ENCODE measurements around the gene WFDC5. TPM values are rescaled to one million over a fixed set of nuclear protein-coding genes. Genes with fewer than 3 reads are reported as not detected.
A peak's percentile ranks its signal among the peaks of the same experiment; 100 is the strongest.

Gene WFDC5
- total RNA-seq, 4 donors from 2014 or later = not detected

- Histone ChIP-seq H3K27ac (no peak overlapping the region), H3K4me3 (no peak overlapping the region), H3K9me3 (no peaks in the 10 kb centered on the region), H3K36me3 (no peaks in the 10 kb centered on the region), H3K4me1 (peaks cover 0 to 4% (median 0%) of the 10 kb centered on the region in 4 donors), H3K27me3 (peaks cover 0 to 5% of the 10 kb centered on the region in 2 donors)
- TF ChIP-seq POLR2A (IDR thresholded peaks at IDR 0.05) = no peak
- no peak for TF ChIP-seq CTCF (IDR thresholded peaks at IDR 0.05)
- no peak for DNase-seq
These were observed 10.2 kb downstream of the WFDC5 start for GRCh38 chr20:45104786-45105185.

GRCh38 chr20:45103072-45103471 lies 11.9 kb downstream of the WFDC5 start:
- Histone ChIP-seq H3K4me3 (no peak overlapping the region), H3K27me3 (peaks cover 0 to 8% of the 10 kb centered on the region in 2 donors)
- TF ChIP-seq POLR2A (IDR thresholded peaks at IDR 0.05) (no peak), CTCF (IDR thresholded peaks at IDR 0.05) (no peak)

GRCh38 chr20:45101333-45101850 lies 13.6 kb downstream of the WFDC5 start:
- H3K27ac ChIP-seq = no peak overlapping the region
- no peak overlapping the region for H3K4me3 ChIP-seq
- H3K36me3 ChIP-seq = no peaks in the 10 kb centered on the region
- no peak for TF ChIP-seq CTCF (IDR thresholded peaks at IDR 0.05)
- TF ChIP-seq POLR2A (IDR thresholded peaks at IDR 0.05) = no peak
- peaks cover 0 to 23% of the 10 kb centered on the region in 2 donors for H3K27me3 ChIP-seq
- no peaks in the 10 kb centered on the region for H3K9me3 ChIP-seq
- peaks cover 0 to 13% (median 6%) of the 10 kb centered on the region in 4 donors for H3K4me1 ChIP-seq
- no peak for DNase-seq

More at GRCh38 chr20:45103072-45103471, 11.9 kb downstream of the WFDC5 start:
- H3K9me3 ChIP-seq = no peaks in the 10 kb centered on the region
- DNase-seq = no peak
- no peak overlapping the region for H3K27ac ChIP-seq
- peaks cover 0 to 7% (median 3%) of the 10 kb centered on the region in 4 donors for H3K4me1 ChIP-seq
- no peaks in the 10 kb centered on the region for H3K36me3 ChIP-seq

GRCh38 chr20:45100563-45101245 lies 14.3 kb downstream of the WFDC5 start, which contains the start of gene KCNS1:
TSS of gene KCNS1 (minus strand) at chr20:45101127. CDS start at chr20:45099236, 1,891 bp downstream.
- Histone ChIP-seq H3K27me3 (peaks cover 0 to 24% of the 10 kb centered on the region in 2 donors), H3K4me1 (peaks cover 0 to 13% (median 6%) of the 10 kb centered on the region in 4 donors), H3K36me3 (no peaks in the 10 kb centered on the region), H3K27ac (no peak within 1 kb of the TSS), H3K4me3 (peak within 1 kb of the TSS in 1 of 4 donors; percentile 16), H3K9me3 (no peaks in the 10 kb centered on the region)
- TF ChIP-seq CTCF (IDR thresholded peaks at IDR 0.05) = no peak
- DNase-seq = no peak

GRCh38 chr20:45098103-45098773 lies 16.7 kb downstream of the WFDC5 start:
- TF ChIP-seq POLR2A (IDR thresholded peaks at IDR 0.05) = no peak
- no peak for TF ChIP-seq CTCF (IDR thresholded peaks at IDR 0.05)
- Histone ChIP-seq H3K27me3 (peaks cover 0 to 24% of the 10 kb centered on the region in 2 donors), H3K4me3 (peak overlapping the region in 2 of 4 donors; percentile 22 to 25), H3K27ac (no peak overlapping the region), H3K4me1 (peaks cover 0 to 13% (median 6%) of the 10 kb centered on the region in 4 donors), H3K9me3 (no peaks in the 10 kb centered on the region), H3K36me3 (no peaks in the 10 kb centered on the region)
- no peak for DNase-seq

All from Peyer's patch (tissue), 4 donors.